Muscle of leg (tissue), 11 donors: ENCODE data around the gene FAM53B. TPM values are rescaled to one million over a fixed set of nuclear protein-coding genes. Genes with fewer than 3 reads are reported as not detected.
A peak's percentile ranks its signal among the peaks of the same experiment; 100 is the strongest.

Source experiments
- DNase-seq: peaks from one replicate; pipeline ENCODE4 v3.0.0; 2013
- H3K27ac ChIP-seq: one replicate; pipeline ENCODE4 v1.5.1; 2013; ENCODE audit warnings: mild to moderate bottlenecking, low read length, control low read depth
- H3K27me3 ChIP-seq: one replicate; pipeline ENCODE4 v1.6.1; 2013; ENCODE audit warnings: low read length; ENCODE audit not compliant: control insufficient read depth, insufficient read depth
- H3K36me3 ChIP-seq: one replicate; pipeline ENCODE4 v1.6.1; 2013; ENCODE audit warnings: low read length; ENCODE audit not compliant: control insufficient read depth, insufficient read depth
- H3K4me1 ChIP-seq: one replicate; pipeline ENCODE4 v1.6.1; 2013; ENCODE audit warnings: low read length; ENCODE audit not compliant: control insufficient read depth, insufficient read depth
- H3K4me3 ChIP-seq: one replicate; pipeline ENCODE4 v1.5.1; 2013; ENCODE audit warnings: low read length, control low read depth
- H3K9me3 ChIP-seq: replicated peaks from 2 replicates; pipeline ENCODE4 v1.6.1; 2013; ENCODE audit warnings: low read depth, low read length; ENCODE audit not compliant: control insufficient read depth
- whole genome bisulfite sequencing: methylation state at CpG from one replicate; pipeline ENCODE4 v1.1.5; 2013; ENCODE audit warnings: missing lambda C conversion rate; ENCODE audit not compliant: insufficient coverage; 5-methylcytosine and 5-hydroxymethylcytosine counted together
- polyA plus RNA-seq, 8 donors: library from polyadenylated mRNA; unstranded; fragments of 120-200 nt; gene quantifications; one replicate each; pipeline versions ENCODE4 v1.2.1 to v1.2.3, GENCODE V29; 2013; ENCODE audit warnings: inconsistent platforms in 1 of 8, low replicate concordance in 1 of 8; ENCODE audit not compliant: insufficient read length in 8 of 8, insufficient read depth in 1 of 8
- total RNA-seq: library from RNA; stranded (reverse); fragments of 120-200 nt; gene quantifications from one replicate; pipeline ENCODE4 v1.2.4, GENCODE V29; 2013

Gene FAM53B
- total and polyA plus RNA-seq, 9 donors, result 23.6 to 31.2 (median 27.0) TPM

DNA sequence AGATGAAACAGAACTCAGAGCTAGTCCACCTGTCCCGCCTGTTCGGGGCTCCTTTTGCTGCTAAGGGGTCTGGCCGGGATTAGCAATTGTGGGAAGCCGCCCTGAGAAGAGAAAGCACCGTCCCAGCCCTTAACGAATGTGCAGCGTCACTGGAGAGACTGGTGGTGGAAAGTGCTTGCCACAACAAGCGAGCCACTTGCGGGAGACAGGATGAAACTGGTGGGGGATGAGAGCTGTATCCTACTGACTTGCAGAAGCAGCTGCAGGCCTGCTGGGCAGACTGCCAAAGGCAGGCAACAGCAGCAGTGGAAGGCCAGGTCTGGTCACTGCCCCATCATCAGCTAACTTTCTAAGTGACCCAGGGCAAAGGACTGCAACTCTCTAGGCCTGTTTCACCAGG, 95.4 kb downstream of the FAM53B start:
- Histone ChIP-seq H3K4me3 (no peak overlapping the region), H3K27ac (peak overlapping the region; percentile 93), H3K27me3 (no peaks in the 10 kb centered on the region), H3K4me1 (peaks cover 92% of the 10 kb centered on the region), H3K36me3 (peaks cover 18% of the 10 kb centered on the region), H3K9me3 (no peaks in the 10 kb centered on the region)
- DNase-seq, result peak; percentile 95
- WGBS, result 39% methylated on average over 9 of the region's 9 CpGs

DNA sequence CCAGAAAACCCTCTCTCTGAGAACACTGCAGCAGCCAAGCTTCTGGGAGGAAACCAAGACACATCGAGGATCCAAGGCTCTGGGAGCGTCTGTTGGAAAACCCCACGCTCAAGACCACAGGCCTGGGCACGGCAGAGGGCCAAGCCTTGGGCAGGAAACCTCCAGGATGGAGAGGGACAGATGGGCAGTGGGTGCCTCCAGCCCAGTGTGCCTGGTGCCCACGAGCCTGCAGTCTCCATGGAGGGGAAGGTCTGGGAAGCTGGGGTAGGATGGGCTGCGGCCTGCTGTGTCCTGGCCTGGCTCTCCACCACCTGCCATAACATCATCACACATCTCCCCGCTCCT, 96.1 kb downstream of the FAM53B start:
- DNase-seq, result no peak
- H3K4me1 ChIP-seq, result peaks cover 92% of the 10 kb centered on the region
- H3K27ac ChIP-seq, result peak overlapping the region; percentile 93
- no peak overlapping the region for H3K4me3 ChIP-seq
- 79% methylated on average over 4 of the region's 7 CpGs for WGBS
- no peaks in the 10 kb centered on the region for H3K9me3 ChIP-seq
- peaks cover 12% of the 10 kb centered on the region for H3K36me3 ChIP-seq
- no peaks in the 10 kb centered on the region for H3K27me3 ChIP-seq

- Histone ChIP-seq H3K27me3 (no peaks in the 10 kb centered on the region), H3K9me3 (no peaks in the 10 kb centered on the region), H3K36me3 (peaks cover 13% of the 10 kb centered on the region), H3K4me3 (no peak overlapping the region), H3K4me1 (peaks cover 94% of the 10 kb centered on the region), H3K27ac (peak overlapping the region; percentile 93)
- DNase-seq, result peak; percentile 73
- WGBS, result 63% methylated on average over 5 of the region's 9 CpGs
Observed at GRCh38 chr10:124647421-124648130, 96.6 kb downstream of the FAM53B start.

- no peaks in the 10 kb centered on the region for H3K9me3 ChIP-seq
- WGBS, result 61% methylated on average over 10 of the region's 19 CpGs
- H3K27me3 ChIP-seq, result no peaks in the 10 kb centered on the region
- peak overlapping the region; percentile 93 for H3K27ac ChIP-seq
- peaks cover 100% of the 10 kb centered on the region for H3K4me1 ChIP-seq
- no peak overlapping the region for H3K4me3 ChIP-seq
- DNase-seq, result peak; percentile 54
- H3K36me3 ChIP-seq, result peaks cover 15% of the 10 kb centered on the region
Observed at GRCh38 chr10:124646483-124647352, 97.5 kb downstream of the FAM53B start.

DNA sequence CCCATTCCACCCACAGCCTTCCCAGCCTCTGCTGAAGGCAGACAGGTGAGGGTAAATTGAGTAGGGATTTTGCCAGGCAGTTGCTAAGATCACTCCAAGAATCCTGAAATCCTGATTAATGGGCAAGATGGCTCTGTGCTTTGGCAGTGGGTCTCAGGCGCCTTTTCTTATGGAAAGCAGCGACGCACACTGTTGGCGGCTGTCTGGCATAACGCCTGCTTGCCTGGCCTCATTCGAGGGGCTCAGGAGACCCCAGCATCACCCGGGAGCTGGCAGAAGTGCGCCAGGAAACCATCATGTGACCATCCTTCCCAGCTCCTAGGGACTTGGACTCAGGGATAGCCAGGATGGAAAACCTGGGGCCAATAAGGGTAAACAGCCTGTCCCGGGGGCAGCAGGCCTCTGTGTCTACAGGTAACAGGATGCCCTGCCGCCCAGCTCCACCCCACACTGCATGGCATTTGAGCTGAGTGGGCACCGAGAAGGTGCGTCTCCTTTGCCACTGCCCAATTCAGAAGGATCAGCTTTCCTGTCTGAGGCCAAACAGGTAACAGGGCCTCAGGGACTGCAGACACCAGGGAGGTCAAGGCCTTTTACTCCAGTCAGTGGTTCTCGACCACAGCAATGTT, 98.6 kb downstream of the FAM53B start:
- Histone ChIP-seq H3K27ac (no peak overlapping the region), H3K4me1 (peaks cover 100% of the 10 kb centered on the region), H3K36me3 (peaks cover 13% of the 10 kb centered on the region), H3K4me3 (no peak overlapping the region), H3K9me3 (no peaks in the 10 kb centered on the region), H3K27me3 (no peaks in the 10 kb centered on the region)
- DNase-seq, result no peak
- 81% methylated on average over 13 of the region's 13 CpGs for WGBS

DNA sequence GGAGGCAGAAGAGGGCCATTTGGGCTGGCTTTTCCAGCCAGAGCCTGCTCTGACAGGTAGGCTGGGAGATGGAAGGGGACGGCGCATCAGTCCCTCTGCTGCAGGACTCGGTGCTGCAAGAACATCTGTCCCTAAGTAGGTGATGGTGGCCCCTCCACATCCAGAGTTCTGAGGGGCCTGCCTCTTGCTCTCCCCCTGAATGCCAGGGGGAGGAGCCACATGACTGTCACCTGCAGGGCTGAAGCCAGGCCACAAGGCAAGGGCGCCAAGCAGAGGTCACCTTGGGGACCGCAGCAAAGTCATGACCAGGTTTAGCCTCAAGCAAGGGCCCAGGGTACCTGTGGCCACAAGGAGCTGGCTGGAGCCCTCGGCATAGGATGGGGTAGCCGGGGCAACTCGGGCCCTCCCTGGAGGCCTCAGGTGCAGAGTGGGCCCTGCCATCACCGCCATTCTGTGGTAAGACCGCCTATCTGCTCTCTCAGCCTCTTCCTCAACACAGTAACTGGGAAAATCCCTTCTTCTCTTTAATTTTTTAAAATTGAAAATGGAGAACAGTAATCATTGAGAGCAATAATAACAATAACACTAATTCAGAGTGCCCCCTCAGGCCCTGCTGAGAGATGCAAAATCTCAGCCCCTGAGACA, 99.3 kb downstream of the FAM53B start:
- H3K27ac ChIP-seq, result no peak overlapping the region

DNA sequence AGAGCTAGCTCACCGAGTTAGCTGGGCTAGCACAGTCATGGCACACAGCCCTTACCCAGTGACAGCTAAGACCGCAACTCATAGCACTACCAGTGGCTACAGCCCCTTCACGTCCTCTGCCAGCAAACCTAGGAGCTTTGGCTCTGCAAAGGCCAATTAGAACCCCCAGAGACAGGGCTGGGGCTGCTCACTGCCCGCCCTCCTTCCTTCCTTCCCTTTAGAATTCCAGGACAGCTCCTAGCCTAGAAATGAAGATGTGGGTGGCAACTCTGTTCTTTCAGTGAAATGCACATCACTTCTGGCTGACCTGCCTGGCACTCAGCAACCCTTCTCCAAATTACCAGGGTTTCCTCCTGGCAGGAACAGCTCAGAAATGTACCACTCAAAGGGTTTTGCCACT, 99.9 kb downstream of the FAM53B start:
- Histone ChIP-seq H3K27me3 (no peaks in the 10 kb centered on the region), H3K4me1 (peaks cover 98% of the 10 kb centered on the region), H3K27ac (no peak overlapping the region), H3K4me3 (no peak overlapping the region), H3K36me3 (peaks cover 13% of the 10 kb centered on the region), H3K9me3 (no peaks in the 10 kb centered on the region)
- WGBS, result 78% methylated on average over 3 of the region's 4 CpGs
- DNase-seq, result no peak

More for the DNA sequence above, 99.3 kb downstream of the FAM53B start:
- H3K4me3 ChIP-seq, result no peak overlapping the region
- WGBS, result 95% methylated on average over 5 of the region's 10 CpGs
- no peaks in the 10 kb centered on the region for H3K9me3 ChIP-seq
- peaks cover 13% of the 10 kb centered on the region for H3K36me3 ChIP-seq
- H3K4me1 ChIP-seq, result peaks cover 100% of the 10 kb centered on the region
- DNase-seq, result no peak
- no peaks in the 10 kb centered on the region for H3K27me3 ChIP-seq

DNA sequence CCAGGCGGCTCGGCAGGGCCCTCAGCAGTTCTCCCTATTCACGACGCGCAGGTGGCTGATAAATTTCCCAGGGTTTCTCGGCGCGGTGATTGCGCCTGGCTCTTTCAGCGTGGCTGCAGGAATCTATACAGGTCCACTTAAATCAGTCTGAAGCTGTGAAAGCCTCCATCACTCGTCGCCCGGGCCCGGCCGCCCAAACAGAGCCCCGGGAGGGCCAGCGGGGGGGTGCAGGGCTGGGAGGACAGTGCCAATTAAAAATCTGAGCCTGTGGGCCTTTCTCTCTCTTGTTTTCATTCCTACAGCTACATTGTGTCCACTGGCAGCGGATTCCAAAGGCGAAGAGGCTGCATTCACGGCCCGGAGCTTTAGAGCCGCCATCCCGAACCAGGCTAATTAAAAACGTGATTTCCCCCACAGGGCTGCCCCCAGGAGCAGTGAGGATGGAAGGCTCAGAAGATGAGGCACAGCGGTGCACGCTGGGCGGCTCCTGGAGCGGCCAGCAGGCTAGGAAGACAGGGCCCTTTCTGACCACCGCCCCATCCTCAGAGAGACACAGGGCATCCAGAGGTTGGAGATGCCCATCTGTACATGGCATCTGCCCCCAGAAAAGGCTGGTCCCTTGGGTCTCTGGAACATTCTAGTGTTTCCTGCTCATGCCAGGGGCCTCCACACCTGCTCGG, 100.7 kb downstream of the FAM53B start:
- DNase-seq, result no peak
- WGBS, result 57% methylated on average over 17 of the region's 30 CpGs
- H3K27ac ChIP-seq, result no peak overlapping the region
- no peak overlapping the region for H3K4me3 ChIP-seq
- H3K36me3 ChIP-seq, result peaks cover 16% of the 10 kb centered on the region
- H3K27me3 ChIP-seq, result no peaks in the 10 kb centered on the region
- H3K9me3 ChIP-seq, result no peaks in the 10 kb centered on the region
- H3K4me1 ChIP-seq, result peaks cover 98% of the 10 kb centered on the region

DNA sequence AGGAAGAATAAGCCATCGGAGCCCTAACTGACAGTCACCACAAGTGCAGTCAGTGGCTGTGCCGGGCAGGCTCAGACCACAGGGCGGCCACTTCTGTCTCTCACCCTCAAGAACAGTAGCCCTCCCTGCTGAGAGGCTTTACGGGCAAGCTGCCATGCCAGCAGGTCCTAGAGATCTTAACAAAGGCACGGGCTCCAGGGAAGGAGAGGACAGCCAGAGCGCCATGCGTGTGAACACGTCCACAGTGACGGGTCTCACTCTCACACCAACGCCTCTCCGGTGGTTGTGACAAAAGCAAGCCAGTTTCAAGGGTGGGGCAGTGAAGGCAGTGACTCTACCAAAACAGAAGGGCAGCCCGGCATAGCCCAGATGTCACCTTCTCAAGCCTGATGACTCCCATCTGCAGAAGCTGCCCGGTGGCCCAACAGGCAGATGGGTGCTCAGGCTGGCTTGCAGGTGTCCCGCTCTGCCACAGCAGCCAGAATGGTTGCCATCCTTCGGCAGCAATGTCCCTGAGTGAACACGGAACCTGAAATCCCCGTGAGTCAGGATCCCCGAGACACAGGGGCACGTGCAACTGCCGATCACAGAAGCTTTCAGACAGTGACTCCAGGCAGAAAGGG, 102.0 kb downstream of the FAM53B start:
- H3K36me3 ChIP-seq, result peaks cover 19% of the 10 kb centered on the region
- whole genome bisulfite sequencing, result 84% methylated on average over 17 of the region's 20 CpGs
- DNase-seq, result no peak
- no peak overlapping the region for H3K4me3 ChIP-seq
- H3K27me3 ChIP-seq, result no peaks in the 10 kb centered on the region
- H3K27ac ChIP-seq, result peak overlapping the region; percentile 79
- peaks cover 90% of the 10 kb centered on the region for H3K4me1 ChIP-seq
- no peaks in the 10 kb centered on the region for H3K9me3 ChIP-seq
